ENCODE results near the gene DLGAP1. TPM values are rescaled to one million over a fixed set of nuclear protein-coding genes. Genes with fewer than 3 reads are reported as not detected.

DLGAP1 gene
- total and polyA plus RNA-seq, 2 of the 8 experiments (the other 6 are each of a cell fraction or from before 2014, with no cell fraction given): 11.8 to 16.9 TPM

DNA sequence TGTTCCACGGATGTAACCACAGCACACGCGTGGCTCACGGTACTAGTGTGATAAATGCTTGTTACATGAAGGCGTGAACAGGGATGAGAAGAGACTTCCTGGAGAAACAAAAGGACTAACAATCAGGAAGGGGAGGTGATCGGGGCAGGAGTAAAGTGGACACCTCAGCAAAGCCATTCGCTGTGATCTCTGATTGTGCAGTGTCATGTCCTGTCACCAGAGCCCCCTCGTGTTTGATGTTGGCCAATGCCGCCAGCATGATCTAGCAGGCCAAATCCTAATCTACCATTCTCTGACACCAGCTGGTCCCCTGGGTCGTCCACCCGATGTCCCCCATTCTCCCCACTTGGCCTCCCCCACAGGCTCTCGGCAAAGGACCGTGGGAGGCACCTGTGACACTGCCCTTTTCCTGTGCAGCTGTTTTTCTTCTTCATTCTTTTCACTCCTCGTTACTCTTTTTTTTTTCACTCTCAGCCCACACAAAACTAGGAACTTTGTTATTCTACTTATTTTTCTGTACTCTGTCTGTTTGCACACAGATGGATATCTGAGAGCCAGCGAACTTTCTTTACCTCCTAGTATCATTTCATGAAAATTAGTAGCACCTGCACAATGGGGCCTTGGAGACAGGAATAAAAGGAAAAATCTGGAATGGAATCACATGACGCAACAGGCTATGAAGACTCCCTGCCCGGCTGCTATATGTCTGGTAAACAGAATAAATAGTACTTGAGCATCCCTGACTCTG, 858.3 kb downstream of the DLGAP1 start (continued):
- no peak for TF ChIP-seq CEBPB (IDR thresholded peaks at IDR 0.05; ENCODE audit: low read depth, low read length)
- TF ChIP-seq MAFK (IDR thresholded peaks at IDR 0.05; ENCODE audit: low read depth, low read length): peak; percentile 73; the same call in 1 of the 2 replicates
- TF ChIP-seq GTF2F1 (IDR thresholded peaks at IDR 0.05; ENCODE audit: borderline replicate concordance, low read depth, low read length): no peak
- no peak for TF ChIP-seq RFX5 (IDR thresholded peaks at IDR 0.05; ENCODE audit: borderline replicate concordance, low read depth, low read length)
- TF ChIP-seq CHD1 (IDR thresholded peaks at IDR 0.05; ENCODE audit: low read depth, low read length): no peak
